HepG2 (cell line): ENCODE measurements around the gene VEZF1. TPM values are rescaled to one million over a fixed set of nuclear protein-coding genes. Genes with fewer than 3 reads are reported as not detected.

Experiments used
- ARNTL ChIP-seq: sonication (generic); formaldehyde crosslinking; IDR thresholded peaks from 2 replicates; pipeline ENCODE4 v1.4.0; 2020; ENCODE audit warnings: mild to moderate bottlenecking, missing genetic modification reagents
- DDIT3 ChIP-seq: sonication (generic); formaldehyde crosslinking; IDR thresholded peaks from 2 replicates; pipeline ENCODE4 v1.4.0; 2020; ENCODE audit warnings: mild to moderate bottlenecking, missing genetic modification reagents
- FOXO1 ChIP-seq: sonication (generic); formaldehyde crosslinking; IDR thresholded peaks from 2 replicates; pipeline ENCODE4 v1.4.0; 2020; ENCODE audit warnings: missing genetic modification reagents
- HNRNPL ChIP-seq: fragments of 200-400 bp; formaldehyde crosslinking; IDR thresholded peaks from 2 replicates; pipeline ENCODE4 v1.6.1; 2017; ENCODE audit warnings: mild to moderate bottlenecking, low read depth, low read length
- HOXA9 ChIP-seq: sonication (generic); formaldehyde crosslinking; IDR thresholded peaks from 2 replicates; pipeline ENCODE4 v1.8.1; 2022; ENCODE audit warnings: missing genetic modification reagents, mild to moderate bottlenecking, moderate library complexity, borderline replicate concordance
- KDM2A ChIP-seq: sonication (generic); formaldehyde crosslinking; IDR thresholded peaks from 2 replicates; pipeline ENCODE4 v1.4.0; 2020; ENCODE audit warnings: low read depth, missing genetic modification reagents, borderline replicate concordance
- LCORL ChIP-seq, 2 experiments: fragments of 450-650 bp in 1 of 2; sonication (generic) in 1 of 2; formaldehyde crosslinking in 1 of 2; IDR thresholded peaks; 2 replicates each; pipeline versions ENCODE4 v1.5.0 to v1.6.1; 2017 to 2020; ENCODE audit warnings: antibody characterized with exemption in 1 of 2, missing genetic modification reagents in 1 of 2
- PHF8 ChIP-seq: sonication (generic); formaldehyde crosslinking; IDR thresholded peaks from 2 replicates; pipeline ENCODE4 v1.5.0; 2020; ENCODE audit warnings: missing genetic modification reagents
- POLR2G ChIP-seq: fragments of 200-400 bp; formaldehyde crosslinking; IDR thresholded peaks from 2 replicates; pipeline ENCODE4 v1.6.1; 2018; ENCODE audit warnings: mild to moderate bottlenecking, low read depth, low read length, moderate library complexity
- RNF2 ChIP-seq: fragments of 450-650 bp; conservative IDR thresholded peaks from 2 replicates; pipeline ENCODE4 v1.6.1; 2016; ENCODE audit warnings: low read depth
- RXRA ChIP-seq: sonication (generic); formaldehyde crosslinking; IDR thresholded peaks from 2 replicates; pipeline ENCODE4 v1.5.1; 2020; ENCODE audit warnings: missing genetic modification reagents
- TCF7L2 ChIP-seq: IDR thresholded peaks from 2 replicates; pipeline ENCODE4 v1.6.1; 2011; ENCODE audit warnings: mild to moderate bottlenecking, low read depth, low read length, moderate library complexity
- ZBTB42 ChIP-seq: sonication (generic); formaldehyde crosslinking; IDR thresholded peaks from 2 replicates; pipeline ENCODE4 v1.5.0; 2020; ENCODE audit warnings: mild to moderate bottlenecking, missing genetic modification reagents
- ZFY ChIP-seq: sonication (generic); formaldehyde crosslinking; IDR thresholded peaks from 2 replicates; pipeline ENCODE4 v1.4.0; 2020; ENCODE audit warnings: missing genetic modification reagents
- ZMYM4 ChIP-seq: sonication (generic); formaldehyde crosslinking; IDR thresholded peaks from 2 replicates; pipeline ENCODE4 v1.8.1; 2023; ENCODE audit warnings: mild to moderate bottlenecking, missing genetic modification reagents
- ZNF138 ChIP-seq: sonication (generic); formaldehyde crosslinking; IDR thresholded peaks from 2 replicates; pipeline ENCODE4 v1.5.0; 2020; ENCODE audit warnings: mild to moderate bottlenecking, low read depth, missing genetic modification reagents
- ZNF414 ChIP-seq: sonication (generic); formaldehyde crosslinking; IDR thresholded peaks from 2 replicates; pipeline ENCODE4 v1.5.0; 2020; ENCODE audit warnings: missing genetic modification reagents
- ZNF430 ChIP-seq: sonication (generic); formaldehyde crosslinking; IDR thresholded peaks from 2 replicates; pipeline ENCODE4 v1.9.0; 2021; ENCODE audit warnings: mild to moderate bottlenecking, missing genetic modification reagents
- ZNF572 ChIP-seq: sonication (generic); formaldehyde crosslinking; IDR thresholded peaks from 2 replicates; pipeline ENCODE4 v1.5.1; 2020; ENCODE audit warnings: mild to moderate bottlenecking, missing genetic modification reagents
- ZNF674 ChIP-seq: sonication (generic); formaldehyde crosslinking; IDR thresholded peaks from 2 replicates; pipeline ENCODE4 v1.5.0; 2020; ENCODE audit warnings: low read depth, mild to moderate bottlenecking, missing genetic modification reagents
- ZSCAN31 ChIP-seq: sonication (generic); formaldehyde crosslinking; IDR thresholded peaks from 2 replicates; pipeline ENCODE4 v1.5.0; 2020; ENCODE audit warnings: low read depth, mild to moderate bottlenecking, missing genetic modification reagents
- polyA plus RNA-seq, 8 experiments: library from polyadenylated mRNA; depleted of rRNA in 3 of 8; stranded (reverse) in 7 of 8; unstranded in 1 of 8; fragments of >200 nt; fragmentation: Illumina TruSeq in 4 of 8; extraction: Trizol in 4 of 8; gene quantifications; 2 replicates each; pipeline versions ENCODE4 v1.2.1 to v1.2.3, GENCODE V29; 2011 to 2016; ENCODE audit warnings: low read depth in 4 of 8, missing spikeins in 1 of 8, mixed read lengths in 1 of 8; ENCODE audit not compliant: insufficient read depth in 1 of 8
- total RNA-seq, 5 experiments: library from RNA; depleted of rRNA; stranded (reverse); fragments of >200 nt; fragmentation: Illumina TruSeq; extraction: Trizol; gene quantifications; 2 replicates each; pipeline ENCODE4 v1.2.3, GENCODE V29; 2016; ENCODE audit warnings: low read depth in 1 of 5

Gene VEZF1
- total and polyA plus RNA-seq, 2 of the 13 experiments (the other 11 are each of a cell fraction or from before 2014, with no cell fraction given): 45.9 to 49.7 TPM

- TF ChIP-seq ARNTL (CRISPR knock-in tag) (no peak), FOXO1 (CRISPR knock-in tag) (no peak; the same call in 1 of the 2 replicates), LCORL (IDR thresholded peaks at IDR 0.05) (no peak; the same call in 1 of the 2 replicates), LCORL (CRISPR knock-in tag; IDR thresholded peaks at IDR 0.05) (0 out of 2 replicates have a peak, but pooled peaks have one; percentile 31), ZBTB42 (CRISPR knock-in tag) (0 out of 2 replicates have a peak, but pooled peaks have one; percentile 57), DDIT3 (no peak), ZMYM4 (CRISPR knock-in tag) (no peak; the same call in none of the 2 replicates), KDM2A (CRISPR knock-in tag) (peak; percentile 64), RNF2 (no peak), HNRNPL (0 out of 2 replicates have a peak, but pooled peaks have one; percentile 29), ZNF138 (CRISPR knock-in tag) (no peak), PHF8 (CRISPR knock-in tag) (peak; percentile 77), ZNF572 (CRISPR knock-in tag) (no peak), RXRA (CRISPR knock-in tag) (peak; percentile 37; the same call in 1 of the 2 replicates), ZNF674 (CRISPR knock-in tag) (no peak), TCF7L2 (no peak), ZNF430 (no peak), ZFY (CRISPR knock-in tag) (peak; percentile 86), POLR2G (peak; percentile 72; the same call in 1 of the 2 replicates), ZNF414 (CRISPR knock-in tag) (no peak), HOXA9 (CRISPR knock-in tag) (no peak), ZSCAN31 (CRISPR knock-in tag) (0 out of 2 replicates have a peak, but pooled peaks have one; percentile 1)
Observed at GRCh38 chr17:57935833-57936807, 51.9 kb downstream of the VEZF1 start (continued).
